ENCODE results near the gene XRCC5. TPM values are rescaled to one million over a fixed set of nuclear protein-coding genes. Genes with fewer than 3 reads are reported as not detected.

Gene XRCC5
- total and polyA plus RNA-seq, 10 of the 15 experiments (the other 5 are each of a cell fraction or from before 2014, with no cell fraction given) = 259 to 815 (median 530) TPM

GRCh38 chr2:216108967-216109921 lies at the start of gene XRCC5 (continued):
- TF ChIP-seq, protein P1, sequence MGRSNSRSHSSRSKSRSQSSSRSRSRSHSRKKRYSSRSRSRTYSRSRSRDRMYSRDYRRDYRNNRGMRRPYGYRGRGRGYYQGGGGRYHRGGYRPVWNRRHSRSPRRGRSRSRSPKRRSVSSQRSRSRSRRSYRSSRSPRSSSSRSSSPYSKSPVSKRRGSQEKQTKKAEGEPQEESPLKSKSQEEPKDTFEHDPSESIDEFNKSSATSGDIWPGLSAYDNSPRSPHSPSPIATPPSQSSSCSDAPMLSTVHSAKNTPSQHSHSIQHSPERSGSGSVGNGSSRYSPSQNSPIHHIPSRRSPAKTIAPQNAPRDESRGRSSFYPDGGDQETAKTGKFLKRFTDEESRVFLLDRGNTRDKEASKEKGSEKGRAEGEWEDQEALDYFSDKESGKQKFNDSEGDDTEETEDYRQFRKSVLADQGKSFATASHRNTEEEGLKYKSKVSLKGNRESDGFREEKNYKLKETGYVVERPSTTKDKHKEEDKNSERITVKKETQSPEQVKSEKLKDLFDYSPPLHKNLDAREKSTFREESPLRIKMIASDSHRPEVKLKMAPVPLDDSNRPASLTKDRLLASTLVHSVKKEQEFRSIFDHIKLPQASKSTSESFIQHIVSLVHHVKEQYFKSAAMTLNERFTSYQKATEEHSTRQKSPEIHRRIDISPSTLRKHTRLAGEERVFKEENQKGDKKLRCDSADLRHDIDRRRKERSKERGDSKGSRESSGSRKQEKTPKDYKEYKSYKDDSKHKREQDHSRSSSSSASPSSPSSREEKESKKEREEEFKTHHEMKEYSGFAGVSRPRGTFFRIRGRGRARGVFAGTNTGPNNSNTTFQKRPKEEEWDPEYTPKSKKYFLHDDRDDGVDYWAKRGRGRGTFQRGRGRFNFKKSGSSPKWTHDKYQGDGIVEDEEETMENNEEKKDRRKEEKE (IDR thresholded peaks at IDR 0.05) = no peak
- TF ChIP-seq MAX (IDR thresholded peaks at IDR 0.05; ENCODE audit: low read depth, low read length) (peak; percentile 71), SMAD1 (IDR thresholded peaks at IDR 0.05; ENCODE audit: low read depth, partially characterized antibody) (peak; percentile 49), SKIL (IDR thresholded peaks at IDR 0.05; ENCODE audit: low read depth, poor library complexity, severe bottlenecking) (no peak), EGR1 (IDR thresholded peaks at IDR 0.05; ENCODE audit: borderline replicate concordance in 1 of 2, low read depth in 2 of 2, low read length in 2 of 2) (peak in 1 of 2 experiments; percentile 83; a peak in 2 of 3 replicates), IKZF1 (conservative IDR thresholded peaks at IDR 0.05) (peak; percentile 100), FOXM1 (IDR thresholded peaks at IDR 0.05; ENCODE audit: low read depth, low read length) (0 out of 2 replicates have a peak, but pooled peaks have one; percentile 38), POLR2AphosphoS2 (IDR thresholded peaks at IDR 0.05; ENCODE audit: low read depth, low read length) (no peak; the same call in 1 of the 2 replicates), MLLT1 (IDR thresholded peaks at IDR 0.05) (peak; percentile 91), STAT1 (conservative IDR thresholded peaks at IDR 0.05) (peak; percentile 87; the same call in 1 of the 2 replicates), EP300 (IDR thresholded peaks at IDR 0.05; ENCODE audit: borderline replicate concordance in 1 of 2, control insufficient read depth in 1 of 2, low read depth in 2 of 2, low read length in 2 of 2) (no peak), ZNF687 (IDR thresholded peaks at IDR 0.05) (peak; percentile 82)

Measured in GM12878 (cell line).